GM23338 (cell line): Measurements from ENCODE around the gene ZFHX3. TPM values are rescaled to one million over a fixed set of nuclear protein-coding genes. Genes with fewer than 3 reads are reported as not detected.

Experiments used
- ATAC-seq: fragments of 200-7000 bp; cut with Tn5 transposase; 3 replicates; pipeline ENCODE4 v1.9.1; 2020
- DNase-seq: peaks from one replicate; pipeline ENCODE4 v3.0.0-alpha.2; 2015; ENCODE audit warnings: low spot score
- H2AFZ ChIP-seq: fragments of 200-600 bp; sonication (generic); 2 replicates; pipeline ENCODE4 v1.8.0; 2016; ENCODE audit warnings: antibody characterized with exemption, mild to moderate bottlenecking, moderate library complexity
- H3F3A ChIP-seq: fragments of 200-600 bp; sonication (generic); replicated peaks from 2 replicates; pipeline ENCODE4 v1.8.0; 2017; ENCODE audit warnings: antibody characterized with exemption, mixed run types, low read depth
- H3K27ac ChIP-seq: fragments of 200-600 bp; sonication (generic); 2 replicates; pipeline ENCODE4 v1.6.1; 2016; ENCODE audit warnings: low read depth
- H3K27me3 ChIP-seq: fragments of 200-600 bp; sonication (generic); 2 replicates; pipeline ENCODE4 v1.8.0; 2016; ENCODE audit warnings: mild to moderate bottlenecking, mixed run types, moderate library complexity; ENCODE audit not compliant: insufficient read depth
- H3K36me3 ChIP-seq: fragments of 200-600 bp; sonication (generic); 2 replicates; pipeline ENCODE4 v1.8.0; 2016; ENCODE audit warnings: mild to moderate bottlenecking; ENCODE audit not compliant: insufficient read depth
- H3K4me1 ChIP-seq: fragments of 200-600 bp; sonication (generic); 2 replicates; pipeline ENCODE4 v1.8.0; 2016; ENCODE audit warnings: mild to moderate bottlenecking, moderate library complexity; ENCODE audit not compliant: insufficient read depth
- H3K4me2 ChIP-seq: fragments of 200-600 bp; sonication (generic); 2 replicates; pipeline ENCODE4 v1.7.1; 2017; ENCODE audit warnings: mixed run types
- H3K4me3 ChIP-seq: fragments of 200-600 bp; sonication (generic); 2 replicates; pipeline ENCODE4 v1.6.1; 2016; ENCODE audit warnings: mixed run types
- H3K79me2 ChIP-seq: fragments of 200-600 bp; sonication (generic); replicated peaks from 2 replicates; pipeline ENCODE4 v1.8.0; 2017; ENCODE audit warnings: mild to moderate bottlenecking; ENCODE audit not compliant: insufficient read depth
- H3K9me2 ChIP-seq: fragments of 200-600 bp; sonication (generic); 2 replicates; pipeline ENCODE4 v1.8.0; 2017; ENCODE audit not compliant: insufficient read depth
- H4K20me1 ChIP-seq: fragments of 200-600 bp; sonication (generic); replicated peaks from 2 replicates; pipeline ENCODE4 v1.8.0; 2017; ENCODE audit warnings: mild to moderate bottlenecking; ENCODE audit not compliant: insufficient read depth
- H3K27ac Mint-ChIP-seq: 2 replicates; pipeline ENCODE4 v1.8.0; 2020; ENCODE audit warnings: inconsistent platforms, mild to moderate bottlenecking, moderate library complexity, mixed read lengths
- H3K27me3 Mint-ChIP-seq: 3 replicates; pipeline ENCODE4 v1.8.0; 2022; ENCODE audit warnings: low read depth, mild to moderate bottlenecking, moderate library complexity, mixed read lengths, inconsistent platforms; ENCODE audit not compliant: insufficient read depth, poor library complexity
- H3K36me3 Mint-ChIP-seq: 3 replicates; pipeline ENCODE4 v1.8.0; 2021; ENCODE audit warnings: low read depth, mild to moderate bottlenecking, inconsistent platforms, moderate library complexity, mixed read lengths
- H3K4me1 Mint-ChIP-seq: 3 replicates; pipeline ENCODE4 v1.8.0; 2020; ENCODE audit warnings: mild to moderate bottlenecking, inconsistent platforms, mixed read lengths
- H3K4me3 Mint-ChIP-seq: 3 replicates; pipeline ENCODE4 v1.8.0; 2021; ENCODE audit warnings: moderate library complexity, mild to moderate bottlenecking, inconsistent platforms, mixed read lengths
- H3K9me3 Mint-ChIP-seq: 3 replicates; pipeline ENCODE4 v1.8.0; 2020; ENCODE audit warnings: moderate library complexity, mild to moderate bottlenecking, inconsistent platforms, mixed read lengths
- CTCF ChIP-seq, 2 experiments: fragments of 200-600 bp in 1 of 2; sonication (generic) in 1 of 2; conservative IDR thresholded peaks; 2 replicates each; pipeline versions ENCODE4 v1.5.1 to v1.6.1; 2016 to 2017; ENCODE audit warnings: antibody characterized with exemption in 2 of 2, low read depth in 2 of 2, mild to moderate bottlenecking in 2 of 2, moderate library complexity in 1 of 2
- ETS1 ChIP-seq: IDR thresholded peaks from 2 replicates; pipeline ENCODE4 v1.6.1; 2016; ENCODE audit warnings: antibody characterized with exemption
- EZH2phosphoT487 ChIP-seq: fragments of 200-600 bp; sonication (generic); IDR thresholded peaks from one replicate; pipeline ENCODE4 v1.8.1; 2018; ENCODE audit warnings: antibody characterized with exemption; ENCODE audit not compliant: unreplicated experiment
- JUNB ChIP-seq: IDR thresholded peaks from one replicate; pipeline ENCODE4 v1.6.1; 2016; ENCODE audit warnings: antibody characterized with exemption; ENCODE audit not compliant: unreplicated experiment
- NANOG ChIP-seq: IDR thresholded peaks from 2 replicates; pipeline ENCODE4 v1.6.1; 2016; ENCODE audit warnings: antibody characterized with exemption, borderline replicate concordance
- POLR2AphosphoS5 ChIP-seq: IDR thresholded peaks from 2 replicates; pipeline ENCODE4 v1.6.1; 2016; ENCODE audit warnings: antibody characterized with exemption, low read depth
- REST ChIP-seq: IDR thresholded peaks from one replicate; pipeline ENCODE4 v1.6.1; 2018; ENCODE audit warnings: antibody characterized with exemption; ENCODE audit not compliant: unreplicated experiment
- STAT1 ChIP-seq: IDR thresholded peaks from one replicate; pipeline ENCODE4 v1.6.1; 2016; ENCODE audit warnings: antibody characterized with exemption; ENCODE audit not compliant: unreplicated experiment
- ZNF114 ChIP-seq: fragments of 250-450 bp; sonication (Bioruptor Pico); IDR thresholded peaks from 2 replicates; pipeline ENCODE4 v1.5.0; 2020; ENCODE audit warnings: mild to moderate bottlenecking, moderate library complexity
- ZNF331 ChIP-seq: fragments of 250-450 bp; sonication (Bioruptor Pico); IDR thresholded peaks from 2 replicates; pipeline ENCODE4 v1.5.0; 2020; ENCODE audit warnings: low read depth, mild to moderate bottlenecking, moderate library complexity
- ZNF462 ChIP-seq: fragments of 250-450 bp; sonication (Bioruptor Pico); IDR thresholded peaks from 2 replicates; pipeline ENCODE4 v1.5.0; 2020; ENCODE audit warnings: mild to moderate bottlenecking, moderate library complexity
- polyA plus RNA-seq: library from polyadenylated mRNA; unstranded; fragments of >200 nt; fragmentation: Nextera tagmentation; extraction: Ambion mirVana; gene quantifications from 2 replicates; pipeline ENCODE4 v1.2.1, GENCODE V29; 2016
- total RNA-seq: library from RNA; depleted of rRNA; stranded (reverse); fragments of >200 nt; shearing (Covaris generic); gene quantifications from 2 replicates; pipeline ENCODE4 v1.2.3, GENCODE V29; 2014

Gene ZFHX3
- total and polyA plus RNA-seq, 2 experiments from 2014 or later: 1.0 to 1.5 TPM

- no peaks in the 10 kb centered on the region for H3F3A ChIP-seq
- Mint-ChIP-seq H3K4me3 (no peak overlapping the region), H3K27me3 (no peaks in the 10 kb centered on the region), H3K36me3 (no peaks in the 10 kb centered on the region), H3K4me1 (peaks cover 2% of the 10 kb centered on the region; the same call in 2 of the 3 replicates), H3K27ac (no peak overlapping the region), H3K9me3 (no peaks in the 10 kb centered on the region)
- H2AFZ ChIP-seq: no peak overlapping the region
- no peaks in the 10 kb centered on the region for H4K20me1 ChIP-seq
- H3K4me2 ChIP-seq: no peak overlapping the region
- no peak overlapping the region for H3K27ac ChIP-seq
- no peaks in the 10 kb centered on the region for H3K9me2 ChIP-seq
- H3K27me3 ChIP-seq: no peaks in the 10 kb centered on the region
- no peaks in the 10 kb centered on the region for H3K36me3 ChIP-seq
- H3K79me2 ChIP-seq: no peaks in the 10 kb centered on the region
- DNase-seq: no peak
- no peak overlapping the region for H3K4me3 ChIP-seq
- ATAC-seq: no peak
- no peaks in the 10 kb centered on the region for H3K4me1 ChIP-seq
- TF ChIP-seq ZNF114 (CRISPR knock-in tag) (no peak), EZH2phosphoT487 (no peak), STAT1 (no peak), ZNF331 (no peak), ETS1 (no peak), ZNF462 (CRISPR knock-in tag) (no peak)
These were observed 233.7 kb downstream of the ZFHX3 start for GRCh38 chr16:72814226-72814625.

GRCh38 chr16:72812672-72813071 is 235.3 kb downstream of the ZFHX3 start:
- Mint-ChIP-seq H3K27ac (no peak overlapping the region), H3K27me3 (no peaks in the 10 kb centered on the region)
- DNase-seq: no peak
- TF ChIP-seq CTCF (conservative IDR thresholded peaks at IDR 0.05; ENCODE audit: low read depth in 2 of 2) (no peak), REST (no peak), NANOG (no peak), POLR2AphosphoS5 (no peak), STAT1 (no peak), ZNF114 (CRISPR knock-in tag) (no peak), JUNB (no peak)

More at GRCh38 chr16:72812672-72813071, 235.3 kb downstream of the ZFHX3 start:
- Histone ChIP-seq H2AFZ (no peak overlapping the region), H3K4me3 (no peak overlapping the region), H3K79me2 (no peaks in the 10 kb centered on the region), H4K20me1 (no peaks in the 10 kb centered on the region), H3K27me3 (no peaks in the 10 kb centered on the region), H3K4me1 (no peaks in the 10 kb centered on the region), H3K27ac (no peak overlapping the region), H3K9me2 (no peaks in the 10 kb centered on the region), H3K36me3 (no peaks in the 10 kb centered on the region), H3K4me2 (no peak overlapping the region), H3F3A (no peaks in the 10 kb centered on the region)
- H3K9me3 Mint-ChIP-seq: no peaks in the 10 kb centered on the region
- H3K4me3 Mint-ChIP-seq: no peak overlapping the region
- H3K36me3 Mint-ChIP-seq: no peaks in the 10 kb centered on the region
- no peak for ATAC-seq
- no peaks in the 10 kb centered on the region; the same call in 2 of the 3 replicates for H3K4me1 Mint-ChIP-seq
